Retinal pigment epithelial cell (primary cell): Measurements from ENCODE around the gene SIK3.
A peak's percentile ranks its signal among the peaks of the same experiment; 100 is the strongest.

Experiments used
- DNase-seq: peaks from one replicate; pipeline ENCODE4 v3.0.0-alpha.2; 2010; ENCODE audit warnings: low read depth
- H3K4me3 ChIP-seq: 2 replicates; pipeline ENCODE4 v1.5.1; 2011; ENCODE audit warnings: mild to moderate bottlenecking, low read length, control low read depth, moderate library complexity
- TF ChIP-seq, protein P1 (sequence below): conservative IDR thresholded peaks from 2 replicates; pipeline ENCODE4 v1.5.1; 2011; ENCODE audit warnings: low read depth, low read length, control low read depth, inconsistent platforms

Gene SIK3

DNA sequence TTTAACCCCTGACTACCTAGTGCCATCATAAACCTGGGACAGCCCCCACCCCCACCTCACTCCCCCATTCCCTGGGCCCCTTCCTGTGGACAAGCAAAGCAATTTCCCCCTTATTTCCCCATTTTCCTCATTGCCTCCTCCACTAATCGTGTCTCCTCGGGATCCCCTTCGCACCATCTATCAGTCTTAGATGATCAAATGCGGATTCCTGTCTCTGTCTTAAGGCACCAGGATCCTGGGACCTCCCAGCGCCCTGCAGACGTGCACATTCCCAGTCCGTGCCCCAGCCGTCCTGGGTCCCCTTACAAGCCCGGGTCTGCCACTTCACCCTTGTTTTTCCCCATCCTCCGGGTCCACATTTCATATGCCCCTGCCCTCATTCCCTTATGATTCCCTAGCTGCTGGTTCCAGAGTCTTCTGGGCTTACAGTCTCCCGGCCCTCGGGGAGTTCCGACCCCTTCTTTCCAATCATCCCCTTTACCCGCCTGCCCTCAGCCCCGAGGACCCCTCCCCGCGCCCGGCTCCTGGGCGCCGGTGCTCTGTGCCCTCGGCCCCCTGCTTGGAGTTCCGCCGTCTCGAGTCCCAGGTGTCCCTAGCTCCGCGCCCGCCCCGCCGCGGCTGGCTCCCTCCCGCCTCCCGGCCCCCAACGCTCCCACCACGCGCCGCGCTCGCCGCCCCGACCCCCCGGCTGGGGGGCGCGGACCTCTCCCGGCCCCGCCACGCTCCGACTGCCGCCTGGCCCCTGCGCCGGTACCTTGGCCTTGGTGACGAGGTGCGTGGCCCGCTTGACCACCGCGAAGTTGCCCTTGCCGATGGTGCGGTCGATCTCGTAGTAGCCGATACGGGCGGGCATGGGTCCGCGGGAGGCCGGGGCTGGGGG, 599 bp downstream of the SIK3 start:
- TF ChIP-seq, protein P1, sequence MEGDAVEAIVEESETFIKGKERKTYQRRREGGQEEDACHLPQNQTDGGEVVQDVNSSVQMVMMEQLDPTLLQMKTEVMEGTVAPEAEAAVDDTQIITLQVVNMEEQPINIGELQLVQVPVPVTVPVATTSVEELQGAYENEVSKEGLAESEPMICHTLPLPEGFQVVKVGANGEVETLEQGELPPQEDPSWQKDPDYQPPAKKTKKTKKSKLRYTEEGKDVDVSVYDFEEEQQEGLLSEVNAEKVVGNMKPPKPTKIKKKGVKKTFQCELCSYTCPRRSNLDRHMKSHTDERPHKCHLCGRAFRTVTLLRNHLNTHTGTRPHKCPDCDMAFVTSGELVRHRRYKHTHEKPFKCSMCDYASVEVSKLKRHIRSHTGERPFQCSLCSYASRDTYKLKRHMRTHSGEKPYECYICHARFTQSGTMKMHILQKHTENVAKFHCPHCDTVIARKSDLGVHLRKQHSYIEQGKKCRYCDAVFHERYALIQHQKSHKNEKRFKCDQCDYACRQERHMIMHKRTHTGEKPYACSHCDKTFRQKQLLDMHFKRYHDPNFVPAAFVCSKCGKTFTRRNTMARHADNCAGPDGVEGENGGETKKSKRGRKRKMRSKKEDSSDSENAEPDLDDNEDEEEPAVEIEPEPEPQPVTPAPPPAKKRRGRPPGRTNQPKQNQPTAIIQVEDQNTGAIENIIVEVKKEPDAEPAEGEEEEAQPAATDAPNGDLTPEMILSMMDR, result no peak
- H3K4me3 ChIP-seq, result peak overlapping the region; percentile 83
- no peak for DNase-seq

- H3K4me3 ChIP-seq, result peak overlapping the region; percentile 83
- TF ChIP-seq, protein P1, result no peak
- no peak for DNase-seq
These were observed 1.2 kb downstream of the SIK3 start for GRCh38 chr11:117097014-117097388.

DNA sequence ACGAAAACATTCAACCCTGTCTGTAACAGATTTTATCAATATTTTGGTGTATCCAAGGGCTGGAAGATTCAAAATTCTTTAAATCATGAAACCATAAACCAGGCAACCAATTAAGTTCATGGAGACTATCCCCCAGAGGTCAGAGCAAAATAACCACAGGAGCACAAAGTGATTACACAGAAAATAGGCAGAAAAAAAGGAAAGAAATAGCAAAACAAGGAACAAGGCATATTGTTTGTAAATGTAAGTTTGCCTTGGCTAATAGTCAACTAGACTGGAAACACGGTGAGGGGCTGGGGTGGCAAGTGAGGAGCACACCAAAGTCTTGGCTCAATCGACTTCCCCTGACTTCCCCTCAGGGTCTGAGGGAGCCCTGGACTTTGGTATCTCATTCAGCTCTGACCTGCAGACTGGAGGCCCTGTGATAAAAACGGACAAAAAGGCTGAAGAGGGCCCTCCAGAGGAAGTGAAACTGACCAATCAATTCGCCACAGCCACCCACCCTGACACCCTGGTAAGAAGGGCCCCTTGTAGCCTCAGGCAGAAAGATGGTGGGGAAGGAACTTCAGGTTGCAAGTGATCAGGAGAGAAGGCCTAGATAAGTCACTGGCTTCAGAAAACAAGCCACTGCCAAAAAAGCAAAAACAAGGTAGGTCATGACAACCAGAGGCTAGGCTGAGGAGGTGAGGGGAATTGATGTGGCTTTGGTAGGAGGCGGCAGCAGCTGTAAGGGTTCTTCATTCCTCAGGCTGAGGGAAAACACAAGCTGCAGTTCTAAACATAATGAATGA, 1.8 kb downstream of the SIK3 start:
- no peak for DNase-seq
- H3K4me3 ChIP-seq, result no peak overlapping the region
- TF ChIP-seq, protein P1, result no peak

DNA sequence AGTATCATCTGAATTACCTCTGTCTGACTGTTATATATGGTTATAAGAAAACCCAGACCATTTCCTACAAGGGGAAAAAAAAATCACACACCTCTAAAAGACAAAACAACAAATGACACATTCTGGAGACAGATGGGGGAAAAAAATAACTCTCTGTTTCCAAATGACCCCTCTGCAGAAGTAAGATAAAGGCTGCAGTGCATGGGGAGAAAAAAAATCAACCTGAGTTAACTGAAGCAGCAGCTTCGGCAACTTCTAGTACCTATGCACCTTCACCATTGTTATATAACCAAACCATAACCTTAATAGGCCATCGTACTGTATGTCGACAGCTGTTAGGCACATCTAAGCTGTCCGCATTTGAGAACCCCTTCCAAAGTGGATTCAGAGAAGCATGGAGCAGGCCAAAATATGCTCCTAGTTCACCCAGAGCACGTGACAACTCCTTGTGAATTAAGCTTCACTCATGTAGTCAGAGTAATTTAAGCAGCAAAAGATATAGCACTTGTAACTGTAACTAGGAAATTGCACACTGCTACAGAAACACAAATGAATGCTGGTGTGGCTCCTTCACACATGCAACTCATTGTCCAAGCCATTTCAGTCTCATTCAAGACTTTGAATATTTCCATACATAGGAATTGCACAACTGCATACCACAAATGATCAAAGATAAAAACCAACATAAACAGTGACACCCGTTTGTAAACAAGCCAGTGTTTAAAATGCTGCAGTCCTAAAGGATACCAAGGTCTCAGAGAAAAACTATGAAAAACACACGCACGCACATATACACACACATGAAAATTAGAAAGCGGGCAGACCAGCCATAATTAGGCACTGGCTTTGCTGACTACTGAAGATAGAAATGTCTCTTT, 2.7 kb downstream of the SIK3 start:
- H3K4me3 ChIP-seq, result no peak overlapping the region
- no peak for DNase-seq

GRCh38 chr11:117094776-117095175, 3.5 kb downstream of the SIK3 start:
- no peak for DNase-seq
- TF ChIP-seq, protein P1, result no peak
- no peak overlapping the region for H3K4me3 ChIP-seq

More for the DNA sequence above, 2.7 kb downstream of the SIK3 start:
- TF ChIP-seq, protein P1, result no peak

GRCh38 chr11:117092951-117093590, 5.2 kb downstream of the SIK3 start:
- no peak for DNase-seq
- TF ChIP-seq, protein P1, result no peak
- H3K4me3 ChIP-seq, result no peak overlapping the region
